T1000 (cell line): ENCODE results near the gene GNAI3.
A peak's percentile ranks its signal among the peaks of the same experiment; 100 is the strongest.

Source experiments
- DNase-seq: peaks from one replicate; lab custom pipeline; 2025; ENCODE audit warnings: mixed read lengths; lab: John Stamatoyannopoulos, UW

The GNAI3 gene

GRCh38 chr1:109527098-109527811 is 21.2 kb upstream of the GNAI3 start:
- no peak for DNase-seq

- no peak for DNase-seq
These were observed 20.3 kb upstream of the GNAI3 start for GRCh38 chr1:109527846-109528695.

DNA sequence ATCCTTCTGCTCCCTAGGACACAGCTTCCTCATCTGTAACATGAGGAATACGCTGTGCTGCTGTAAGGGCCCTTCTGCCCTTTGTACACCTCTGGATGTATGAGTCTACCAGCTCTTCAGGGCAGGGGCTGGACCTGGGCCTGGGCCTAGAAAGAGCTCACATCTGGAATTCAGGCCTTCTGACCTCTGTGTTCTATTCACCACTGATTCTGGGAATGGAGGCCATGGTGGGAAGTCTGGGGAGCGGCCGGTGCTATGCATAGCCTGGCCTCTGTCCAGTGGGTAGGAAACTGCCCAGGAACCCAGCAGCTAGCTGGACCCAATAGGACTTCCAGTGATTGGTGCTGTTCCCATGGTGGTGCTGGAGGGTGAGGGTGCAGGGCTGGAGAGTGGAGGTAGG is 19.7 kb upstream of the GNAI3 start:
- DNase-seq = no peak

DNA sequence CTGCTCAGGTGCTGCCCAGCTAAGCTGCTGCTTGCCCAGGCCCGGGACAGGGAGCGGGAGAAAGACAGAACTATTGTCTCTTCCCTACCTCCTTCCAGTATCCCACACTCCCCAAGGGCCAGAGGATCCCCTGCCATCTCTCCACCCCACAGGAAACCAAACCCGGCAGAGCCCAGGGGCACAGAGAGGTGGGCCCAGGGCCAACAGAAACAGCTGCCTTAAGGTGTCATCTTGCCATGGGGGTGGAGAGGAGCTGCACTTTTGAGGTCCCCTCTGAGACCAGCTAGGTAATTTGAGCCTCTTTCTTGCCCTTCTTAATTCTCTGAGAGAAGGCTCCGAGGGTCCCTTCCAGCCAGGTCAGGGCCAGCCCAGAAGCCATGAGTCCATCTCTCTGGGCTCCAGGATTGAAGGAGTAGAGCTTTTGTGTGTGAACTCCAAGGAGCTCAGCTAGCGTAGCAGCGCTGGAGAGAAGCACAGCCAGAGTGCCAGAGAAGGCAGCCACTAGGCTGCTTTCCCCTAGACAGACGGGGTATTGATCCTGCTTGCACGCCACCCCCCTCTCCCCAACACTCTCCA is 18.4 kb upstream of the GNAI3 start:
- DNase-seq = no peak

- no peak for DNase-seq
These were observed 17.8 kb upstream of the GNAI3 start for GRCh38 chr1:109530457-109531087.

DNA sequence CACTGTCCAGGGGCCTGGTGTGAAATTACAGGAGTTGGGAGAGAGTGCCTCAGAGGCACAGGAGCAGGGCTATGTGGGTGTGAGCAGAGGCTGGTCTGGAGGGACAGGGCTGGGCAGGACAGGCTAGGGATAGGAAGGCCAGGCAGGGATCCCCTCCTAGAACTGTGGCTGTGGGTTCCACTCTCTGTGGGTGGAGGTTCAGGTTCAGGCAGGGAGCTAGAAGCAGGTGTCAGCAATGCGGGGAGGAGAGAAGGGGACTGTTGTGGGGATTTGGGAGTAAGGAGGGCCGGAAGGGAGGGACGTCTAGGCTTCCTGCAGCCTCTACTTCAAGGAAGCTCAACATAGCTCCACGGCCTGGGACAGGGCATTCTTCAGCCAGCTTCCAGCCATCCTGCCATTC is 17.0 kb upstream of the GNAI3 start:
- DNase-seq = no peak

DNA sequence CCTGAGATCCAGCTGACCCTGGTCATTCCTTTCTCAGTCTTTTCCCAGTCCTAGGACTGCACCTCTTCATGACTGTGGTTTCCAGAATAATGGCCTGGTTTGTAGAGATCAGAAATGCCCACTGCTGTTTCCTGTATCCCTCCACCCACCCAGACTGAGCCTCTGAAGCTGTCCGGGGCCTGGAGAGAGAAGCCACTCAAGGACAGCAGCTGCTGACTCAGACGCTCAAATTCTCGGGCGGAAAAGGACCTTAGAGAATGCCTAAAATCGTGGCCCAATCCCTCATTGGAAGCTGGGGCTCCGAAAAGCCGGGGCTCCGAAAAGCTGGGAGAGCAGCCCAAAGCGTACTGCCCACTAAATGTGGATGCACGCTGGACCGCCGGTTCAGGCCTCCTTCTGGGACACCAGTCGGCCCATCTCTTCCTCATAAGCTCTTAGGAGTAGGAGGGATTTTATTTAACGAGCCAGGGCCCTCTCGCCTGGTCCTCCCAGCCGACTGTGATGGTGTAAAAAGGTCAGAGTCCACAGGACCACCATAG is 16.5 kb upstream of the GNAI3 start:
- DNase-seq = no peak

- peak; percentile 63 for DNase-seq
These were observed 15.9 kb upstream of the GNAI3 start for GRCh38 chr1:109532365-109533136.

DNA sequence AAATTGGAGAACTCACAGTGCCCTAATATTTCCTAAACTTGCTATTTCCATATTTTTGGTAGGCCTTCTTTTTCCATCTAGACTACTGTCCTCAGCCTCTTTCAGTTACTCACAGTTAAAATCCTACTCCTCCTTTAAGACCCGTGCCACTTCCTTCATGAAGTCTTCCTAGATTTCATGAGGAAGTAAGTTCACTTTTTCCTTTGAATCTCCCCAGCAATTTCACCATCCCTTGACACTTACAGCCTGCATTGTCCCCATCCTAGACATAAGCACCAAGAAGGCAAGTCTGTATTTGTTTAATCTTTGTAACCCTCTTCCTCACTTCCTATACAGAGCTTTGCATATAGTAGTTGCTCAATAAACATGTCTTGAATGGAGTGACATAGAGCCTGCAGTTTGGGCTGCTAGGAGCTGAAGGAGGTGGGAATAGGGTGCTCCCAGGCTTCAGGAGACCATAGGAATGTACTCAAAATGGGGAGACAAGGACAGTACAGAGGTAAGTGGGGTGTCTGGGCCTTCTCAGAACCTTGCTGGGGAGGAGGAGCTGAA is 14.0 kb upstream of the GNAI3 start:
- no peak for DNase-seq

- DNase-seq = no peak
These were observed 12.9 kb upstream of the GNAI3 start for GRCh38 chr1:109535481-109535880.

GRCh38 chr1:109535971-109536491 is 12.4 kb upstream of the GNAI3 start:
- no peak for DNase-seq

DNA sequence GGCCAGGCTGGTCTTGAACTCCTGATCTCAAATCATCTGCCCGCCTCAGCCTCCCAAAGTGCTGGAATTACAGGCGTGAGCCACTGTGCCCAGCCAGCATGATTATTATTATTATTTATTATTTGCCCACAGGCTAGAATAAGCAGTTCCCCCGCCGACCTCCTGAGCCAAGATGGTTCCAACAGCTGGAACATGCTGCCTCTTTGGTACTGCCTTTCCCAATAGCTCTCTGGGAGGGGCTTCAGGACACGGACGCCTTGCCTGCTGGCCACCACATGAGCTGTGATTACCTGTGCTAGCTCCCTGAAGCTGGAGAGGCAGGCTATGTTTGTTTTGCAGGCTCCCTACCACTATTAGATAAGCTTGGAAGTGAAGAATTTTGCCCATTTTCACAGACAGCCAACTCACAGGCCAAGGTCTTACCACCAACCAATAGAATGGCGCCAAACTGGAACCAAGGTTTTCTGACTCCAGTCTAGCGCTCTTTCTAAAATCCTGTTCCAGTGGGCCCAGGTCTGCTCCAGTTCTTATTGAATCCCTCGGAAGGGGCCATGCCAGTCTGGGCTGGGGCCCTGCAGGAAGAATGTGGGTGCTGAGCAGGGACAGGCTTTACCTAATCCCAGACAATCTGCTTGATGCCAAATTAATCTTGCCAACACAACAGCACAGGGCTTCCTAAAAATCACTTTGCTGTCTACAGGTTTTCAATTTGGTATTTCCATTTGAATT is 10.8 kb upstream of the GNAI3 start:
- DNase-seq = no peak

GRCh38 chr1:109538827-109539555 is 9.4 kb upstream of the GNAI3 start:
- no peak for DNase-seq

- DNase-seq = no peak
These were observed 8.7 kb upstream of the GNAI3 start, which contains the start of gene GPR61 for GRCh38 chr1:109539676-109540075. GPR61 (plus strand) TSS chr1:109539872; CDS start chr1:109543023, 3,151 bp downstream.

GRCh38 chr1:109541102-109541501 is 7.3 kb upstream of the GNAI3 start:
- DNase-seq = no peak

- no peak for DNase-seq
These were observed 5.8 kb upstream of the GNAI3 start for GRCh38 chr1:109542657-109543056.

GRCh38 chr1:109543283-109543987 is 5.0 kb upstream of the GNAI3 start:
- no peak for DNase-seq

GRCh38 chr1:109543988-109544735 is 4.3 kb upstream of the GNAI3 start:
- DNase-seq = no peak
